Muscle of back (tissue), 11 donors: Measurements from ENCODE around the gene COX18. TPM values are rescaled to one million over a fixed set of nuclear protein-coding genes. Genes with fewer than 3 reads are reported as not detected.
A peak's percentile ranks its signal among the peaks of the same experiment; 100 is the strongest.

Experiments
- DNase-seq, 3 donors: peaks; one replicate each; pipeline versions ENCODE4 v3.0.0 to v3.0.0-alpha.2; 2013
- polyA plus RNA-seq, 10 donors: library from polyadenylated mRNA; unstranded; fragments of 120-200 nt; gene quantifications; one replicate each; pipeline ENCODE4 v1.2.1, GENCODE V29; 2013; ENCODE audit not compliant: insufficient read length in 10 of 10

COX18 gene
- polyA plus RNA-seq, 10 donors, result 8.9 to 14.0 (median 11.5) TPM

DNA sequence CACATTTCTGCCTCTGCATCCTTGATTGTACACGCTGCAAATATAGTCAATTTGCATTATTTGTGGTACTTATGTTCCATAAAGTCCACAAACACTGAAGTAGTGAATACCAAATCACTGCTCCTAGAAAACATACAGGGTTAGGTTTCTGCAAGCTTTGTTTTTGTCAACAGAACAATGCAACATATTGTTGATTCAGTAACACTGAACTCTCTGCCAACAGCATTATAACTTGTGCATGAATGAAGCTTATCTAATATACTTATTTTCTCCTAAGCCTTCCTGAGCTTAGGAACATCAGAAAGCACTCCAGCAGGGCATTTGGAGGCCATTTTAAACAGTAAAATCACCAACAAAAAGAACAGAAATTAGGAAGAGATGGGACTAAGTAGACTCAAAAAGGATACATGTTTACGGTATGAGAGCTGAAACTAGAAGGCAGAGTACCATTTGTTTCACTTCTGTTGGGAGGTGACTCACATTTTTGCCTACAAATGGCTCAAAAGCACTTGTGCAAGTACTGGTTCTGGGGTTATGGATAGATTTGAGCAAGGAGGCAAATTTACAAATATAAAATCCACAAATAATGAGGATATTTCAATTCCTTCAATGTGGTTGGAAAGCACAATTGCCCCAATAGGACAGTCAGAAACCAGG lies 14.1 kb downstream of the COX18 start:
- DNase-seq, result no peak

- peak in 1 of 3 donors; percentile 4 for DNase-seq
Measured at GRCh38 chr4:73053974-73054480, 15.5 kb downstream of the COX18 start.

DNA sequence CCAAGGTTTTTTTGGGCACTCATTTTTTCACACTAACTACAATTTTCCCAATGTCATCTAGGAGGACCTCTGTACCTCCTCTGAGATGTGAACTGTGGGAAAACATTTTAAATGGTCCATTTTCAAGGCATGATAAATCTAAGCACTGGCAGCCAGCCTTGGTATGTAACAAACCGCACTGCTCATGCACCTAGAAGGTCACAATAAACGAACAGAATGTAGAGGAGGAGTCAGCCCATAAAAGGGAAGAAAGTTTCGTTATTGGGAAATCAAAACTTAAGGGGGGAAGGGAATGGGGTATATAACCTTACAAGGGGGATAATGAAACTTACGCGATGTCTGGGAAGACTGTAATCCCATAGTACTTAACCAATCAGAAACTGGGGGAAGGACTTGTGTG lies 16.4 kb downstream of the COX18 start:
- DNase-seq, result no peak

- DNase-seq, result no peak
Measured at GRCh38 chr4:73051625-73052024, 17.9 kb downstream of the COX18 start.

GRCh38 chr4:73045879-73046278 lies 23.6 kb downstream of the COX18 start:
- no peak for DNase-seq

DNA sequence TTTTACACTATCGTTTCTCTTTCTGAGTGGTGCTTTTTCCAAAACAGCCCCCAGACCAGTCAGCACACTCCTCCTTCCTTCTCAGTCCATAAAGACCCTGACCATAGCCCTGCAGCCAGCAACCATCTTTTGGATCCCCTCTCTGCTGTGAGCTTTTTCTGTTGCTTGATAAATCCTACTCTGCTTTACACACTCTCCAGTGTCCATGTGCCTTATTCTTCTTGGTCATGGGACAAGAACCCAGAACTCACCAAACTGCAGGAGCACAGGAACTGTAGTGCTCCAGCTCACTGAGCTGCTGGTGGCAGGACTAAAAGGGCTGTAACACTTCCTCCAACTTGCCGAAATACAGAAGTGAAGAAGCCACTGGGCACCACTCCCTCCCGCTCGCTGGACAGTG lies 32.5 kb downstream of the COX18 start:
- DNase-seq, result no peak

DNA sequence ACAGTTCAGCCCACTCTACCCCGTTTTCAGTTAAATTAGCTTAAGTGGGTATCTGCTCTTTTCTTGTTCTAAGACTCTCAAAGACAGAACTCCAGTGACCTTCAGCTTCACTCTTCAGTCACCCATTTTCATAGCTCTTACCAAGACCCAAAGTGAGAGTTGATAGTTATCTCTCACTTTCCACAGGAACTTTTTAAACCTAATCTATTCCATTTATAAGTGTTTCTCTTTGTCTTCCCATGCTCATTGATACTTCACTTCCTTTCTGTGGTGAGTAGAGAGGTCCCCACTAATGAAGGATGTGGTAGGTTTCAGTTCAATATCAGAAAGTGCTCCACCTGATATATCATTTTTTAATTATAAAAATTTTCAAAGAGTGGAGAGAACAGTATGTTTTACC lies 33.4 kb downstream of the COX18 start:
- DNase-seq, result no peak

GRCh38 chr4:73034896-73035295 lies 34.6 kb downstream of the COX18 start:
- no peak for DNase-seq

DNA sequence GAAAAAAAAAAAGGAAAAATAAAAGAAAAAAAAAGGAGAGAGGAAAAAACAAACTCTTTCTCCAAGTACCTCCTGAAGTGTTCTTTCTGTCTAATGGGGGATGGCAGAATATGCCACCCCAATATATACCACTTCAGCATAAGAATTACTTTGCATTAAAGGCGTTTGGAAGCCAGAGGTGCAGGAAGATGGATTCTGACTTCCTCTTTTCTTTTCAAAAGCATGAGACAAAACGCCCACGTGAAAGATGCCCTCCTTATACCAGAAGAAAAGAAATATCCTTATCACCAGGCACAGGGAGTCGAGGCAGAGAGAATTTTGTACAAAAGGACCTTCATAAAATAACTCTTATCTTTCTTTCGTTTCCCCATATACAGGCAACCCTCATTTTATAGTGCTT lies 40.9 kb downstream of the COX18 start:
- no peak for DNase-seq

DNA sequence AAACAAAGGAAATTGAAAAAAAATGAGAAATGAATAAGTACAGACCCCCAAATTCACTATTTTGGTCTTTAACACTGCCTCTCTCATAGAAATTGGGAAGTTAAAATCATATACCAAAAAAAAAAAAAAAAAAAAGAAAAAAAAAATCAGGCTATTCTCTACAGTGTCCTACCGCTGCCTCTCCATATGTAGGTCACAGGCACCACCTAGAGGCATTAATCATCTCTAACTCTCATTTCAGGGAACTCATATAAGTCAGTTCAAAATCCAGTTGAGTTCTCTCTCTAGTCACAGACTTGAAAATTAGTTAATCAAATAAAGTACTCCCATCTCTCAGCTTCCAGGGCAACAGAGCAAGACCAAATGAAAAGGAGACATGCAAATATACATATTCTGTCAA lies 47.9 kb downstream of the COX18 start:
- DNase-seq, result peak; percentile 24 to 51 (median 25)

DNA sequence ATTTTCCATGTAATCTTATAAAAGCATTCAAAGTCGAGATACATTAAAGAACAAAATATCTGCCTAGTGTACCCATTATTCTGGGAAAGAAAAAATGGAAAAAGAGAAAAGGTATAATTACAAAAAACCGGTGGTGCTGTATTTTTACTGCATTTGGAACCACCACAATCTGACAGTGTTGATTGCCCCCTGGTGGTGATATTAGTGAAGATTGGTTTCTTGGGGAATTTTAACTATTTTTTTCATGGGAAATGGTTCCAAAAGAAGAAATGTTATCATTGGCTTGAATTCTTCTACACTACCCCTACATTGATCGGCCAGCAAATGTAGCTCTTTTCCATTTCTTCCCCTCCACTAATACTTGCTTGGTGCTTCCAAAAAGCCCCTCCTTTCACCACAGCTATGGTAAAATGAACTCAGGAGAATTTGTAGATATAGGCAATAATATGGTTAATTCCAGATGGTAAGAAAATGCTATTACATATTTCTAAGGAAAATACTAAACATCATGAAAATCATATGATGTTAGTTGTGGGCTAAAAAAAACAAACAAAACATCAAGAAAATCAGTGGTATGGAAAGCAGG lies 50.0 kb downstream of the COX18 start:
- peak; percentile 27 to 57 (median 38) for DNase-seq

DNA sequence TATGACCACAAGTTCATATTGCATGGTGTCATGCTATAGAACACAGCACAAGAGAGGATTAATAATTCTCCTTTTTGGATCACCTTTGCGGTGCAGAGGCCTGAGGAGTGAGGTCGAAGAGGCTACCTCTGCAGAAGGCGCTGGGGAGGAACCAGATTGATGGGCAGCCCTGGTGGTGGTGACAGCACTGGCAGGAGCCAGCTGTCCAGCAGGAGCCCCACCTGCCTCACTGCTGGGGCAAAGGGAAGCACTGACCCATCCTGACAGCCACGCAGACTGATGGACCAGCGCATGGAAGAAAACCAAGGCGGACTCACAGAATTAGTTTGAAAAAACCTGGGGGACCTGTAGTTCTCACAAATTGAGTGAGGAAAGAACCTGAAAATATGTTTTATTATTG lies 50.9 kb downstream of the COX18 start:
- DNase-seq, result no peak

GRCh38 chr4:73013310-73013709 lies 56.2 kb downstream of the COX18 start:
- DNase-seq, result no peak

DNA sequence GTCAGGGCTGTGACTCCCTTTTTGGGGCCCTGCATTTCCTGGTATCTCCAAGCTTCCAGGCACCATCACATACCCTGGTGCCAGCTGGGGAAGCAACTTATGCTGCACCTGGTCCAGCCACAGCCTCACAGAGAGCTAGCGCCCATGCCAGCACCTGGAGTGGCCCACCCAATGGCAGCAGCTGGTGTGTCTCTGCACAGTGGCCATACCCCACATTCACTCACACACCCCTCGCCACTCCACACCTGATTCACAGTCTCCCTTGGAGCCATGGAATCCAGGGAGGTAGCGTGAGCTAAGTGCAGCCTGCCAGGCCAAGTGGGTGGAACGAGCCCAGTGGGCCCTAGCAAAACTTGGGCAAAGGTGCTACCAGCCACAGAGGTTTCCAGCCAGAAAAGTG lies 56.8 kb downstream of the COX18 start:
- DNase-seq, result no peak

- DNase-seq, result no peak
Measured at GRCh38 chr4:73011629-73011985, 57.9 kb downstream of the COX18 start.

DNA sequence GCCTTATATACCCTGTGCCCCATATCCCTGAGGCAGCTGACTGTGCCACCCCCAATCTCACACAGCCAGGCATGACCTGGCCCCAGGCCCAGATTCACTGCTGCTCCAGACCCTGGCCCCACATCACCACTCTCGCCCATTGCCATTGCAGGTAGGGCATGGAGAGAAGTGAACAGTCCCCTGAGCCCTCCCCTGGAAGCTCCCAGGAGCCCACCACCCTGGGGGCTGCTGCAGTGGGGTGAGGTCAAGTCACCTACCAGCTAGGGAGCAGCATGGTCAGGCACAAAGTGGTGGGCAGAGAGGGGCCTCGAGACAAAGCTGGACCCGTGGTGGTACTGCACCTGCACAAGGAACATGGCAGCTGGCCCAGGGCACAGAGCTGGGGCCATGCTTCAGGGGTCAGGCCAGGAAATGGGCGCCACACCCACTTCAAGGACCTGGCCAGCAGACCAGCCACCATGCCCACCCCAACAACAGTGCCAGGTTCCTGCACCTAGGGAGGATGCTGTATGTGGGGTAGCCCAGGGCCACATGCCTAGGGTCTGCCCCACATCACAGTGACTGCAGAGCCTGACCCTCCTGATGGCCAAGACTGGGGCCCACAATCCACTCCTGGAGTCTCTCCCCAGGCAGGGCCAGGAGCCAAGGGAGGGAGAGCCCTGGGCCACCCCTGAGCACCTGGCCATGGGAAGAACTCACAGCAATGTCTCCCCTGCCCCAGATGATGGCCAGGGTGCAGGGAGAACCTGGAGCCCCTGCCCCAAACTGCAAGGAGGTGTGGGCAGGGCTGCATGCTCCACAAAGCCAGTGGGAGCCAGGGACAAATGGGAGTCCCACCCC lies 58.5 kb downstream of the COX18 start:
- no peak for DNase-seq

DNA sequence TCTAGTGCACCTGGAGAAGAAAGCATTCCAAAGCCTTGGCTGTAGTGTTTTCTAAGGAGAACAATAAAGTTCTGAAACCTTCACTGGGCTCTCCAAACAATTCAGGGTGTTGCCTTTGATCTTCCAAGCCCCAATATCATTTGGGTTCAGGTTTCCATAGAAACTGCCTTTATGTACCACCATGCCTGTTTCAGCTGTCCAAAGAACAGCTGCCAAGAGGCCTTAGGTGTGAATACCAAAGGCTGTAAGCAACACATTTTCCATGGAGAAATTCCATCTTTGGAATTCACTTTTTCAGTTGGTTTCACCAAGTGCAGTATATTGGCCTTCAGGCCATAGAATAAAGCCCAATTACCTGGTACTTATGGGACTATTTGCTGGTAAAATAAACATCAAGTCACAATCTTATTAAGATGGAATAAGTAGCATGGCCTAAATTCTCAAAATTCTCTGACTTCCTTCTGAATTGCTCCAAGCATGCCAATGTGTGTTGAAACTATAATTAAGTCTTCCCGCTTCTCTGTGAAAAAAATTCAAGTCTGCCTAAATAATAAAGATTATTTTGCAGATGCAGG lies 61.9 kb downstream of the COX18 start:
- DNase-seq, result no peak

DNA sequence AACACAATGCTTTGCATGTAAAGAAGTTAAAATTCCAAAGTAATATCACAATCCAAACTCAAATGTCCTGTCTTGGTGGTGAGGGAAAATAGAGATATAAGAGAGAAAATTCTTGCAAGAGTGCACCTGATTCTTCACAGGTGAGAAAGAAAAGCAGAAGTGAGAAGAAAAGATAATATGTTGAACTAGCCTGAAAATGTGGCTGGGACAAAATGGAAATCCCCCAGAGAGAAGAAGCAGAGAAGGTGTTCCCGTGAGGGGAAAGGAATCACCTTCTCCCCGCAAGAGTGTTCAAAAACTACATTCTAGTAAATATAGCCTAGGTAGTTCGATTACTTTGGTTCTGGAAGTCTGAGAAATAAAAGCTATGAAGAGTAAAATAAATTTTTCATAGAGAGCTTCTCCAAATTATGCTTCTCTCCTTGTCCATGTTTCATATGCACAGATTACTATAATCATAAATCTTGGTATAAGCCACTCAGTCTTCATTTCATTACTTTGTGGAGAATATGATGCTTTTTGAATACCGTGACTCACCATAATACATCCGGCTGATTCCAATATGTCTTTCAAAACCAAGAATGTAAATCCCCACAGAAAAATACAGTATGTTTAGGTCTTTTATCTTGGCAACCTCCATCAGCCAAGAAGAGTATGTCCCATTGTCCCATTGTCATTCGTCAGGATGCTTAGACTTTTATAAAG lies 63.1 kb downstream of the COX18 start:
- no peak for DNase-seq

- peak in 2 of 3 donors; percentile 16 to 30 for DNase-seq
Measured at GRCh38 chr4:73005514-73005913, 64.0 kb downstream of the COX18 start.
